Rectal smooth muscle tissue (tissue), 1 donor: ENCODE measurements around the gene NCOA6.

Experiments
- H3K27ac ChIP-seq: one replicate; pipeline ENCODE4 v1.7.0; 2013; ENCODE audit warnings: low read depth, low read length, inconsistent platforms
- H3K27me3 ChIP-seq: one replicate; pipeline ENCODE4 v1.7.0; 2013; ENCODE audit warnings: low read length; ENCODE audit not compliant: control insufficient read depth, insufficient read depth
- H3K36me3 ChIP-seq: one replicate; pipeline ENCODE4 v1.7.0; 2013; ENCODE audit warnings: low read length; ENCODE audit not compliant: control insufficient read depth, insufficient read depth
- H3K4me1 ChIP-seq: one replicate; pipeline ENCODE4 v1.7.0; 2013; ENCODE audit warnings: low read length; ENCODE audit not compliant: control insufficient read depth, insufficient read depth
- H3K4me3 ChIP-seq: one replicate; pipeline ENCODE4 v1.7.0; 2013; ENCODE audit warnings: low read length
- H3K9ac ChIP-seq: one replicate; pipeline ENCODE4 v1.7.0; 2013; ENCODE audit warnings: low read length

The NCOA6 gene

GRCh38 chr20:34859367-34859766 lies 33.9 kb upstream of the NCOA6 start:
- Histone ChIP-seq H3K27me3 (no peaks in the 10 kb centered on the region), H3K4me3 (no peak overlapping the region), H3K27ac (no peak overlapping the region), H3K36me3 (peaks cover 6% of the 10 kb centered on the region), H3K4me1 (no peaks in the 10 kb centered on the region), H3K9ac (no peak overlapping the region)

- no peak overlapping the region for H3K9ac ChIP-seq
- H3K27me3 ChIP-seq = no peaks in the 10 kb centered on the region
- no peak overlapping the region for H3K27ac ChIP-seq
- no peaks in the 10 kb centered on the region for H3K4me1 ChIP-seq
- no peak overlapping the region for H3K4me3 ChIP-seq
- peaks cover 17% of the 10 kb centered on the region for H3K36me3 ChIP-seq
Observed at GRCh38 chr20:34852298-34852697, 26.8 kb upstream of the NCOA6 start.

- no peak overlapping the region for H3K27ac ChIP-seq
- H3K9ac ChIP-seq = no peak overlapping the region
- peaks cover 17% of the 10 kb centered on the region for H3K36me3 ChIP-seq
- no peaks in the 10 kb centered on the region for H3K27me3 ChIP-seq
- no peaks in the 10 kb centered on the region for H3K4me1 ChIP-seq
- no peak overlapping the region for H3K4me3 ChIP-seq
Observed at GRCh38 chr20:34850969-34851368, 25.5 kb upstream of the NCOA6 start.

- H3K36me3 ChIP-seq = peaks cover 13% of the 10 kb centered on the region
- H3K4me1 ChIP-seq = no peaks in the 10 kb centered on the region
- no peak overlapping the region for H3K9ac ChIP-seq
- H3K27ac ChIP-seq = no peak overlapping the region
- no peaks in the 10 kb centered on the region for H3K27me3 ChIP-seq
- H3K4me3 ChIP-seq = no peak overlapping the region
Observed at GRCh38 chr20:34849778-34850177, 24.3 kb upstream of the NCOA6 start.

GRCh38 chr20:34848597-34848996 lies 23.1 kb upstream of the NCOA6 start:
- Histone ChIP-seq H3K9ac (no peak overlapping the region), H3K27ac (no peak overlapping the region), H3K36me3 (peaks cover 13% of the 10 kb centered on the region), H3K27me3 (no peaks in the 10 kb centered on the region), H3K4me1 (no peaks in the 10 kb centered on the region), H3K4me3 (no peak overlapping the region)

GRCh38 chr20:34843421-34843820 lies 18.0 kb upstream of the NCOA6 start:
- H3K9ac ChIP-seq = no peak overlapping the region
- no peak overlapping the region for H3K4me3 ChIP-seq
- no peaks in the 10 kb centered on the region for H3K36me3 ChIP-seq
- no peaks in the 10 kb centered on the region for H3K4me1 ChIP-seq
- H3K27ac ChIP-seq = no peak overlapping the region
- no peaks in the 10 kb centered on the region for H3K27me3 ChIP-seq

GRCh38 chr20:34842143-34842542 lies 16.7 kb upstream of the NCOA6 start:
- Histone ChIP-seq H3K36me3 (no peaks in the 10 kb centered on the region), H3K4me3 (no peak overlapping the region), H3K27ac (no peak overlapping the region), H3K9ac (no peak overlapping the region), H3K27me3 (no peaks in the 10 kb centered on the region), H3K4me1 (no peaks in the 10 kb centered on the region)

GRCh38 chr20:34834459-34834893 lies 9.0 kb upstream of the NCOA6 start:
- no peak overlapping the region for H3K4me3 ChIP-seq
- H3K9ac ChIP-seq = no peak overlapping the region
- no peak overlapping the region for H3K27ac ChIP-seq
- no peaks in the 10 kb centered on the region for H3K4me1 ChIP-seq
- H3K27me3 ChIP-seq = no peaks in the 10 kb centered on the region
- no peaks in the 10 kb centered on the region for H3K36me3 ChIP-seq

- no peaks in the 10 kb centered on the region for H3K27me3 ChIP-seq
- no peak overlapping the region for H3K27ac ChIP-seq
- no peak overlapping the region for H3K9ac ChIP-seq
- no peak overlapping the region for H3K4me3 ChIP-seq
- H3K36me3 ChIP-seq = no peaks in the 10 kb centered on the region
- H3K4me1 ChIP-seq = no peaks in the 10 kb centered on the region
Observed at GRCh38 chr20:34831936-34832335, 6.5 kb upstream of the NCOA6 start.

GRCh38 chr20:34829191-34829590 lies 3.7 kb upstream of the NCOA6 start:
- Histone ChIP-seq H3K4me3 (no peak overlapping the region), H3K9ac (no peak overlapping the region), H3K4me1 (peaks cover 5% of the 10 kb centered on the region), H3K27ac (no peak overlapping the region), H3K27me3 (no peaks in the 10 kb centered on the region), H3K36me3 (no peaks in the 10 kb centered on the region)

GRCh38 chr20:34824806-34825529 lies 483 bp downstream of the NCOA6 start:
- H3K9ac ChIP-seq = peak overlapping the region; percentile 98
- peak overlapping the region; percentile 51 for H3K27ac ChIP-seq
- no peaks in the 10 kb centered on the region for H3K36me3 ChIP-seq
- no peaks in the 10 kb centered on the region for H3K27me3 ChIP-seq
- H3K4me3 ChIP-seq = peak overlapping the region; percentile 99
- peaks cover 7% of the 10 kb centered on the region for H3K4me1 ChIP-seq

GRCh38 chr20:34824452-34824805 lies 1.0 kb downstream of the NCOA6 start:
- Histone ChIP-seq H3K36me3 (no peaks in the 10 kb centered on the region), H3K9ac (peak overlapping the region; percentile 98), H3K27ac (peak overlapping the region; percentile 51), H3K4me3 (peak overlapping the region; percentile 99), H3K4me1 (peaks cover 7% of the 10 kb centered on the region), H3K27me3 (no peaks in the 10 kb centered on the region)

GRCh38 chr20:34824026-34824425 lies 1.4 kb downstream of the NCOA6 start:
- Histone ChIP-seq H3K27me3 (no peaks in the 10 kb centered on the region), H3K4me1 (peaks cover 7% of the 10 kb centered on the region), H3K36me3 (no peaks in the 10 kb centered on the region), H3K27ac (no peak overlapping the region), H3K9ac (no peak overlapping the region), H3K4me3 (peak overlapping the region; percentile 99)
